H1 (cell line): Measurements from ENCODE around the gene CD300C. TPM values are rescaled to one million over a fixed set of nuclear protein-coding genes. Genes with fewer than 3 reads are reported as not detected.

ENCODE experiments used
- CTCF ChIA-PET: fragments of 300-600 bp; sonication (Branson Sonifier 250); formaldehyde crosslinking; loops from one replicate; lab custom pipeline; 2021; ENCODE audit not compliant: partially characterized antibody; lab: Charles Lee
- POLR2A ChIA-PET: fragments of 300-600 bp; sonication (Branson Sonifier 250); formaldehyde crosslinking; loops from one replicate; lab custom pipeline; 2021; ENCODE audit warnings: inconsistent platforms; ENCODE audit not compliant: partially characterized antibody; lab: Charles Lee
- DNase-seq, 2 experiments: peaks; one replicate each; pipeline versions ENCODE4 v3.0.0 to v3.0.0-alpha.2; 2010 to 2022; ENCODE audit warnings: low spot score in 2 of 2, low read depth in 1 of 2, mixed read lengths in 1 of 2
- FAIRE-seq: peaks from 2 replicates; lab custom pipeline; 2011; peaks lifted over from hg19 to GRCh38; lab: Jason Lieb, UNC
- H2AFZ ChIP-seq: 2 replicates; pipeline ENCODE4 v1.8.1; 2012; ENCODE audit warnings: low read length, inconsistent platforms
- H2AK5ac ChIP-seq: 2 replicates; pipeline ENCODE4 v1.6.1; 2013; ENCODE audit warnings: low read depth, low read length
- H2BK120ac ChIP-seq: replicated peaks from 2 replicates; pipeline ENCODE3; 2013; ENCODE audit warnings: low read depth, low read length, inconsistent platforms
- H2BK12ac ChIP-seq: 2 replicates; pipeline ENCODE4 v1.6.1; 2013; ENCODE audit warnings: low read depth, low read length
- H2BK15ac ChIP-seq: 2 replicates; pipeline ENCODE4 v1.6.1; 2013; ENCODE audit warnings: low read length
- H2BK20ac ChIP-seq: 2 replicates; pipeline ENCODE4 v1.6.1; 2013; ENCODE audit warnings: low read length
- H2BK5ac ChIP-seq: 2 replicates; pipeline ENCODE4 v1.6.1; 2013; ENCODE audit warnings: low read depth, low read length
- H3K14ac ChIP-seq: 2 replicates; pipeline ENCODE4 v1.6.1; 2013; ENCODE audit warnings: inconsistent platforms; ENCODE audit not compliant: insufficient read length
- H3K18ac ChIP-seq: 2 replicates; pipeline ENCODE4 v1.6.1; 2013; ENCODE audit warnings: low read length; ENCODE audit errors: extremely low read depth
- H3K23ac ChIP-seq: 2 replicates; pipeline ENCODE4 v1.6.1; 2013; ENCODE audit warnings: inconsistent platforms; ENCODE audit not compliant: insufficient read length
- H3K23me2 ChIP-seq: 2 replicates; pipeline ENCODE4 v1.6.1; 2013; ENCODE audit warnings: low read depth, low read length
- H3K27ac ChIP-seq: 2 replicates; pipeline ENCODE4 v1.6.1; 2011; ENCODE audit warnings: low read depth, low read length, inconsistent platforms
- H3K27me3 ChIP-seq, 4 experiments: replicated peaks in 1 of 4; 1 replicate in 1 of 4; 2 replicates in 3 of 4; pipeline versions ENCODE4 v1.6.1 to v1.8.1; 2011 to 2013; ENCODE audit warnings: low read length in 3 of 4, mild to moderate bottlenecking in 3 of 4, inconsistent platforms in 2 of 4, mixed read lengths in 2 of 4, moderate library complexity in 1 of 4; ENCODE audit not compliant: control insufficient read depth in 3 of 4, insufficient read depth in 3 of 4; ENCODE audit errors: extremely low read depth in 1 of 4
- H3K36me3 ChIP-seq, 4 experiments: 2 replicates each; pipeline versions ENCODE4 v1.6.1 to v1.8.1; 2011 to 2013; ENCODE audit warnings: mild to moderate bottlenecking in 4 of 4, low read length in 3 of 4, moderate library complexity in 2 of 4, control low read depth in 1 of 4, inconsistent platforms in 1 of 4; ENCODE audit not compliant: insufficient read depth in 4 of 4, control insufficient read depth in 2 of 4
- H3K4ac ChIP-seq: replicated peaks from 2 replicates; pipeline ENCODE3; 2013; ENCODE audit warnings: low read length, low read depth, mixed read lengths, inconsistent platforms; ENCODE audit not compliant: insufficient read length
- H3K4me1 ChIP-seq, 4 experiments: replicated peaks in 1 of 4; 1 replicate in 1 of 4; 2 replicates in 3 of 4; pipeline versions ENCODE4 v1.6.1 to v1.8.1; 2011 to 2013; ENCODE audit warnings: low read length in 3 of 4, inconsistent platforms in 2 of 4, mixed read lengths in 1 of 4; ENCODE audit not compliant: insufficient read depth in 4 of 4, control insufficient read depth in 3 of 4
- H3K4me2 ChIP-seq, 2 experiments: 2 replicates each; pipeline versions ENCODE4 v1.6.1 to v1.8.1; 2011 to 2013; ENCODE audit warnings: low read depth in 2 of 2, low read length in 2 of 2, control low read depth in 1 of 2, inconsistent platforms in 1 of 2, mild to moderate bottlenecking in 1 of 2; ENCODE audit not compliant: insufficient read depth in 1 of 2
- H3K4me3 ChIP-seq, 4 experiments: fragments of 200-600, 300-600 bp in 1 of 4; sonication (generic), shearing (Covaris generic), sonication (Bioruptor Twin) in 1 of 4; 2 replicates each; pipeline versions ENCODE4 v1.5.1 to v1.8.1; 2011 to 2016; ENCODE audit warnings: low read length in 4 of 4, low read depth in 3 of 4, control low read depth in 2 of 4, inconsistent platforms in 2 of 4, mild to moderate bottlenecking in 2 of 4, mixed read lengths in 1 of 4, moderate library complexity in 1 of 4; ENCODE audit not compliant: insufficient read depth in 2 of 4; ENCODE audit errors: extremely low read depth in 1 of 4
- H3K56ac ChIP-seq: replicated peaks from 2 replicates; pipeline ENCODE3; 2013; ENCODE audit warnings: low read depth, mild to moderate bottlenecking, mixed read lengths, low read length, inconsistent platforms; ENCODE audit not compliant: insufficient read length
- H3K79me1 ChIP-seq: 2 replicates; pipeline ENCODE4 v1.6.1; 2013; ENCODE audit warnings: low read depth, low read length, control low read depth
- H3K79me2 ChIP-seq, 2 experiments: 2 replicates each; pipeline versions ENCODE4 v1.6.1 to v1.8.1; 2012 to 2013; ENCODE audit warnings: low read length in 2 of 2, mild to moderate bottlenecking in 2 of 2, inconsistent platforms in 1 of 2; ENCODE audit not compliant: insufficient read depth in 2 of 2, control insufficient read depth in 1 of 2
- H3K9ac ChIP-seq, 4 experiments: replicated peaks in 1 of 4; 1 replicate in 1 of 4; 2 replicates in 3 of 4; pipeline versions ENCODE4 v1.6.1 to v1.8.1; 2011 to 2013; ENCODE audit warnings: low read depth in 3 of 4, low read length in 3 of 4, control low read depth in 2 of 4, mild to moderate bottlenecking in 2 of 4, moderate library complexity in 2 of 4, inconsistent platforms in 1 of 4; ENCODE audit errors: extremely low read depth in 1 of 4
- H3K9me3 ChIP-seq, 2 experiments: 2 replicates each; pipeline versions ENCODE4 v1.6.1 to v1.8.1; 2012 to 2013; ENCODE audit warnings: mild to moderate bottlenecking in 2 of 2, moderate library complexity in 2 of 2, control low read depth in 1 of 2, inconsistent platforms in 1 of 2, low read depth in 1 of 2, low read length in 1 of 2, mixed read lengths in 1 of 2; ENCODE audit not compliant: insufficient read depth in 2 of 2
- H4K20me1 ChIP-seq, 2 experiments: replicated peaks in 1 of 2; 2 replicates each; pipeline versions ENCODE3 to v1.8.1; 2011 to 2013; ENCODE audit warnings: inconsistent platforms in 2 of 2, low read length in 2 of 2, mild to moderate bottlenecking in 1 of 2; ENCODE audit not compliant: insufficient read depth in 2 of 2, control insufficient read depth in 1 of 2
- H4K5ac ChIP-seq: 2 replicates; pipeline ENCODE4 v1.6.1; 2013; ENCODE audit warnings: low read length, low read depth, mixed read lengths, inconsistent platforms; ENCODE audit not compliant: insufficient read length
- H4K8ac ChIP-seq: 2 replicates; pipeline ENCODE4 v1.8.0; 2013; ENCODE audit warnings: mild to moderate bottlenecking, moderate library complexity, low read length, inconsistent platforms; ENCODE audit not compliant: insufficient read depth; ENCODE audit errors: extremely low read depth
- H4K91ac ChIP-seq: replicated peaks from 2 replicates; pipeline ENCODE3; 2013; ENCODE audit warnings: low read length, mixed read lengths, inconsistent platforms; ENCODE audit not compliant: insufficient read length
- CTBP2 ChIP-seq: IDR thresholded peaks from 2 replicates; pipeline ENCODE4 v1.7.0; 2011; ENCODE audit warnings: borderline replicate concordance, mild to moderate bottlenecking, moderate library complexity, mixed read lengths, low read length; ENCODE audit not compliant: insufficient read depth, insufficient read length
- KDM1A ChIP-seq: fragments of 200-600, 300-600 bp; sonication (generic); IDR thresholded peaks from 2 replicates; pipeline ENCODE4 v1.7.1; 2016; ENCODE audit warnings: mild to moderate bottlenecking, low read length, borderline replicate concordance
- POU5F1 ChIP-seq: IDR thresholded peaks from 2 replicates; pipeline ENCODE4 v1.6.1; 2011; ENCODE audit warnings: low read depth, mild to moderate bottlenecking, low read length, moderate library complexity
- SAP30 ChIP-seq: fragments of 300-600 bp; sonication (generic); IDR thresholded peaks from 2 replicates; pipeline ENCODE4 v1.7.1; 2012; ENCODE audit warnings: low read length, moderate library complexity, mild to moderate bottlenecking, inconsistent platforms; ENCODE audit not compliant: insufficient read depth, insufficient replicate concordance
- WGBS, 2 experiments: shearing (Covaris generic) in 1 of 2; methylation state at CpG; one replicate each; pipeline versions ENCODE4 v1.1.6 to v1.1.7; 2013 to 2015; ENCODE audit warnings: low lambda C conversion rate in 2 of 2, mixed read lengths in 2 of 2, inconsistent platforms in 1 of 2, low coverage in 1 of 2, missing lambda C conversion rate in 1 of 2; ENCODE audit not compliant: insufficient replicate concordance in 2 of 2, insufficient coverage in 1 of 2, insufficient read length in 1 of 2; ENCODE audit errors: extremely low coverage in 1 of 2, missing lambda C conversion rate in 1 of 2; 5-methylcytosine and 5-hydroxymethylcytosine counted together
- polyA plus RNA-seq, 7 experiments: library from polyadenylated mRNA; depleted of rRNA in 3 of 7; stranded (reverse) in 5 of 7; unstranded in 2 of 7; fragments of >200 nt in 5 of 7; fragments of 200-250 nt in 2 of 7; gene quantifications; 1 replicate in 5 of 7; 2 replicates in 1 of 7; 4 replicates in 1 of 7; pipeline versions ENCODE4 v1.2.1 to v1.2.3, GENCODE V29; 2011 to 2013; ENCODE audit warnings: missing spikeins in 2 of 7, mixed read lengths in 2 of 7
- total RNA-seq: library from RNA; stranded (reverse); fragmentation: NEBNext Ultra II Directional; extraction: Animal tissue kit (Norgen Biotek cat#: 25700); gene quantifications from 2 replicates; pipeline ENCODE4 v1.2.1, GENCODE V29; 2021
- TF ChIP-seq, protein P1 (sequence below): IDR thresholded peaks from 2 replicates; pipeline ENCODE4 v1.6.1; 2011; ENCODE audit warnings: low read depth, mild to moderate bottlenecking, low read length; ENCODE audit not compliant: insufficient read depth

CD300C gene
- total and polyA plus RNA-seq, 2 of the 8 experiments (the other 6 are each of a cell fraction or from before 2014, with no cell fraction given) = not detected

DNA sequence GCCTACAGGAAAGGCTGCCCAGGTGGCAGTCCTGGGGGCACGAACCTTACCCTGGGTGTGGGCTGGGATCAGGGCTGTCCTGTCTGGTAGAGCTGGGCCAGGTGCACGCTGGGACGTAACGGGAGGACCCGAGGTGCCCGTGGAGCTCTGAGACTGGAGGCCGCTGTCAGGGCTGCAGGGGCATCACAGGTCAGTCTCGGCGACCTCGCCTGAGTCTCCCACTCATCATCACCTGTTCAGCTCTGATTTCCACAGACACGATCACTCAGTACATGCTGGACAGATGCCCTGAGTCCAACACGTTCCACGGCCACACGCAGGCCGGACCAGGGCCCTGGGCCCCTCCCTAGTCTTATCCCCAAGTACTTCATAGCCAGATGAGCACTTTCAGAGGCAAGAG, 4.7 kb upstream of the CD300C start:
- Histone ChIP-seq H4K20me1 (peaks cover 0 to 2% of the 10 kb centered on the region in 2 experiments), H3K79me1 (no peaks in the 10 kb centered on the region; the same call in 1 of the 2 replicates), H2BK12ac (no peak overlapping the region), H3K14ac (no peak overlapping the region), H3K4me2 (no peak overlapping the region), H2AFZ (no peak overlapping the region), H3K27me3 (peaks cover 0 to 2% (median 0%) of the 10 kb centered on the region in 4 experiments; a peak in 1 of 7 replicates), H4K91ac (no peak overlapping the region), H3K23me2 (no peaks in the 10 kb centered on the region), H3K4ac (no peak overlapping the region), H2BK5ac (no peak overlapping the region), H2BK120ac (no peak overlapping the region), H3K56ac (no peak overlapping the region), H3K9me3 (no peaks in the 10 kb centered on the region), H3K27ac (no peak overlapping the region), H3K18ac (no peak overlapping the region), H2BK20ac (no peak overlapping the region), H3K4me1 (no peaks in the 10 kb centered on the region), H3K79me2 (no peaks in the 10 kb centered on the region), H3K4me3 (no peak overlapping the region), H3K23ac (no peak overlapping the region), H2BK15ac (no peak overlapping the region), H4K5ac (no peak overlapping the region), H4K8ac (no peak overlapping the region), H3K9ac (no peak overlapping the region), H2AK5ac (no peak overlapping the region), H3K36me3 (no peaks in the 10 kb centered on the region)
- TF ChIP-seq KDM1A = no peak
- TF ChIP-seq, protein P1, sequence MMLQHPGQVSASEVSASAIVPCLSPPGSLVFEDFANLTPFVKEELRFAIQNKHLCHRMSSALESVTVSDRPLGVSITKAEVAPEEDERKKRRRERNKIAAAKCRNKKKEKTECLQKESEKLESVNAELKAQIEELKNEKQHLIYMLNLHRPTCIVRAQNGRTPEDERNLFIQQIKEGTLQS = no peak
- no peak for TF ChIP-seq SAP30
- TF ChIP-seq POU5F1 = no peak
- TF ChIP-seq CTBP2 = no peak
- ChIA-PET CTCF (interaction anchor here (1.1 kb wide), 1 partner anchor 52 kb away, joined by 3 read pairs; no protein-coding TSS in a partner anchor), POLR2A (no interaction called here)
- FAIRE-seq (no peak), DNase-seq (no peak)
- 91% methylated on average over 15 of the region's 15 CpGs; no CpG with 5 or more reads in 1 of the 2 experiments for WGBS, 2 experiments
